Heart left ventricle (tissue), 13 donors: Measurements from ENCODE around the gene ADGRV1.

Experiments used
- CTCF ChIP-seq, 12 donors: fragments of 200-600 bp; sonication (generic) in 4 of 12; IDR thresholded peaks; one replicate each; pipeline versions ENCODE4 v1.5.0 to v1.8.0; 2018 to 2022; ENCODE audit warnings: antibody characterized with exemption in 12 of 12, mild to moderate bottlenecking in 5 of 12
- POLR2A ChIP-seq, 2 donors: fragments of 450-650 bp; IDR thresholded peaks; one replicate each; pipeline ENCODE4 v1.6.1; 2017; ENCODE audit warnings: antibody characterized with exemption in 2 of 2, mild to moderate bottlenecking in 2 of 2, moderate library complexity in 2 of 2
- donor health status: ischemic (EF 13 %, LVEDD 7.1; RV severe dilation, severe dysfunction).
- donor health status: DM: no; HTN: yes; CAD: no.
- donor health status: DM: no; HTN: no; CAD: no.
- donor health status: ischemic (EF 25% LVEDD 6.9; RV normal size, moderate dysfunction).
- donor health status: ischemic (EF 25% LVEDD 5.7; RV mildly dilated, moderate dysfunction).
- donor health status: ischemic (EF 35%, LVEDD 5.7; RV mildly dilated, moderate dysfunction).
- donor health status: nonischemic (EF 11% LVEDD 7.7; RV severe dilation, severe dysfunction).
- donor health status: DM: yes; HTN: yes; CAD: no.
- donor health status: PGD.
- donor health status: ischemic (EF 29% LVEDD 5.4; RV normal size, mild dysfunction).
- donor health status: nonischemic (EF 23%, LVEDD 6.1; RV moderate dilation, normal function).

- TF ChIP-seq POLR2A (IDR thresholded peaks at IDR 0.05) = no peak
- TF ChIP-seq CTCF (IDR thresholded peaks at IDR 0.05) = no peak
Measured at GRCh38 chr5:90569084-90569483, 10.5 kb downstream of the ADGRV1 start.
